Endothelial cell of umbilical vein (primary cell): ENCODE results near the gene LDLRAD4.

Source experiments
- CTCF ChIP-seq, 2 donors: IDR thresholded peaks; 1 replicate in 1 of 2; 2 replicates in 1 of 2; pipeline ENCODE4 v1.5.1; 2011; ENCODE audit warnings: low read length in 2 of 2, mild to moderate bottlenecking in 2 of 2, moderate library complexity in 2 of 2, control low read depth in 1 of 2, inconsistent platforms in 1 of 2, low read depth in 1 of 2; ENCODE audit not compliant: insufficient read depth in 1 of 2; ENCODE audit errors: extremely low read depth in 1 of 2
- MYC ChIP-seq: IDR thresholded peaks from one replicate; pipeline ENCODE4 v1.6.1; 2011; ENCODE audit warnings: mild to moderate bottlenecking, low read depth, low read length
- POLR2A ChIP-seq: IDR thresholded peaks from 2 replicates; pipeline ENCODE4 v1.6.1; 2012; ENCODE audit warnings: low read depth, mild to moderate bottlenecking, control low read depth, low read length

GRCh38 chr18:13279181-13280069, 60.9 kb downstream of the LDLRAD4 start:
- TF ChIP-seq POLR2A (no peak), CTCF (IDR thresholded peaks at IDR 0.05; ENCODE audit: extremely low read depth in 1 of 2, insufficient read depth in 1 of 2, low read depth in 1 of 2, low read length in 2 of 2) (no peak), MYC (no peak)
